Fibroblast of peridontal ligament (primary cell): ENCODE data around the gene STX16.

Source experiments
- DNase-seq: peaks from one replicate; pipeline ENCODE4 v3.0.0-alpha.2; 2010; ENCODE audit errors: extremely low read depth

The STX16 gene

GRCh38 chr20:58675641-58676040, 24.6 kb downstream of the STX16 start:
- DNase-seq, result no peak

GRCh38 chr20:58676161-58676560, 25.1 kb downstream of the STX16 start:
- no peak for DNase-seq

- no peak for DNase-seq
These were observed 26.1 kb downstream of the STX16 start for GRCh38 chr20:58677079-58677604.

GRCh38 chr20:58677808-58678207, 26.7 kb downstream of the STX16 start:
- no peak for DNase-seq

- DNase-seq, result no peak
These were observed 27.7 kb downstream of the STX16 start for GRCh38 chr20:58678806-58679205.

- DNase-seq, result no peak
These were observed 31.8 kb downstream of the STX16 start for GRCh38 chr20:58682656-58683531.

GRCh38 chr20:58684291-58684690, 33.2 kb downstream of the STX16 start:
- no peak for DNase-seq

GRCh38 chr20:58685988-58686387, 34.9 kb downstream of the STX16 start:
- no peak for DNase-seq

- DNase-seq, result no peak
These were observed 37.3 kb downstream of the STX16 start for GRCh38 chr20:58688414-58688813.

- DNase-seq, result no peak
These were observed 37.8 kb downstream of the STX16 start for GRCh38 chr20:58688840-58689239.

GRCh38 chr20:58690396-58691135, 39.5 kb downstream of the STX16 start:
- DNase-seq, result peak; percentile 62

- DNase-seq, result peak; percentile 14
These were observed 40.9 kb downstream of the STX16 start for GRCh38 chr20:58691773-58692578.

GRCh38 chr20:58692579-58693225, 41.6 kb downstream of the STX16 start, which contains the start of gene NPEPL1:
Gene NPEPL1, plus strand, starts transcription at chr20:58692800. Its CDS starts 101 bp downstream, at chr20:58692901.
- DNase-seq, result peak; percentile 41

- no peak for DNase-seq
These were observed 42.3 kb downstream of the STX16 start for GRCh38 chr20:58693226-58694006.

GRCh38 chr20:58694241-58695083, 43.4 kb downstream of the STX16 start:
- DNase-seq, result no peak

- DNase-seq, result no peak
These were observed 44.1 kb downstream of the STX16 start for GRCh38 chr20:58695084-58695722.

- DNase-seq, result no peak
These were observed 44.9 kb downstream of the STX16 start for GRCh38 chr20:58695895-58696375.

GRCh38 chr20:58696411-58696961, 45.4 kb downstream of the STX16 start:
- DNase-seq, result no peak
